Suprapubic skin (tissue), 4 donors: ENCODE data around the gene KDM4B. TPM values are rescaled to one million over a fixed set of nuclear protein-coding genes. Genes with fewer than 3 reads are reported as not detected.

Experiments
- DNase-seq, 2 donors: peaks; one replicate each; pipeline ENCODE4 v3.0.0-alpha.2; 2019; ENCODE audit warnings: low spot score in 2 of 2
- H3K27ac ChIP-seq: fragments of 200-600 bp; sonication (generic); one replicate; pipeline ENCODE4 v1.5.1; 2019
- H3K27me3 ChIP-seq: fragments of 200-600 bp; sonication (generic); one replicate; pipeline ENCODE4 v1.5.1; 2019
- H3K36me3 ChIP-seq: fragments of 200-600 bp; sonication (generic); one replicate; pipeline ENCODE4 v1.5.1; 2019
- H3K4me1 ChIP-seq: fragments of 200-600 bp; sonication (generic); one replicate; pipeline ENCODE4 v1.5.1; 2019
- H3K4me3 ChIP-seq: fragments of 200-600 bp; sonication (generic); one replicate; pipeline ENCODE4 v1.5.1; 2019; ENCODE audit warnings: mild to moderate bottlenecking
- H3K9me3 ChIP-seq: fragments of 200-600 bp; sonication (generic); one replicate; pipeline ENCODE4 v1.5.1; 2019
- EP300 ChIP-seq: sonication (generic); formaldehyde crosslinking; IDR thresholded peaks from one replicate; pipeline ENCODE4 v1.6.1; 2017; ENCODE audit warnings: antibody characterized with exemption
- POLR2A ChIP-seq, 2 donors: fragments of 450-650 bp; IDR thresholded peaks; one replicate each; pipeline ENCODE4 v1.6.1; 2017; ENCODE audit warnings: antibody characterized with exemption in 2 of 2, mild to moderate bottlenecking in 2 of 2, moderate library complexity in 2 of 2
- POLR2AphosphoS5 ChIP-seq, 3 donors: sonication (generic); formaldehyde crosslinking; IDR thresholded peaks; one replicate each; pipeline ENCODE4 v1.6.1; 2017; ENCODE audit warnings: antibody characterized with exemption in 3 of 3
- WGBS: methylation state at CpG from one replicate; pipeline ENCODE4 v1.1.5; 2018; 5-methylcytosine and 5-hydroxymethylcytosine counted together
- total RNA-seq, 4 donors: library from RNA; depleted of rRNA; stranded (reverse); fragments of >200 nt; gene quantifications; one replicate each; pipeline ENCODE4 v1.1.0, GENCODE V29; 2016
- TF ChIP-seq, protein P1 (sequence below), 2 donors: fragments of 200-600 bp in 1 of 2; fragments of 450-650 bp in 1 of 2; sonication (generic) in 1 of 2; IDR thresholded peaks; one replicate each; pipeline ENCODE4 v1.5.1; 2016 to 2019; ENCODE audit warnings: antibody characterized with exemption in 2 of 2, mild to moderate bottlenecking in 1 of 2, moderate library complexity in 1 of 2

Gene KDM4B
- total RNA-seq, 4 donors from 2014 or later, result 34.2 to 82.7 (median 48.7) TPM

DNA sequence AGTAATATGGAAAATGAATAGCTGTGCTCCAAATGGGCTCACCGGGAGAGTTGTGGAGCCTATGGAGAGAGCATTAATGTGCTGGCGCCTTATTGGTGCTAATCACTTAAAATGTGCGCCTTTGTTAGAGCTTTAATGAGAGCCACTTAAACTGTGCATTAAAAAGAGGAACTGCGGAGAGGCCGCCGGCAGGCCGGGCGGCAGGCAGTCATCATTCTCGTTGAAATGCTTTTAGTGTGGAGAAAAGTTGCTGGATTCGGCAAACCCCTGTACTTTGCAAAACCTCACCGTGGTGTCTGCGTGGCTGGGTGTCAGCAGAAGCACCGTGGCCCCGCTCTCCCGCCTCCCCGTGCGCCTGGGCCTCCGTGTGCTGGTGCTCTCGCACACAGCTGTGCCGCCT is 105.5 kb downstream of the KDM4B start:
- H3K27me3 ChIP-seq, result no peaks in the 10 kb centered on the region
- H3K4me3 ChIP-seq, result no peak overlapping the region
- TF ChIP-seq POLR2AphosphoS5 (IDR thresholded peaks at IDR 0.05), result no peak
- no peak for TF ChIP-seq POLR2A (IDR thresholded peaks at IDR 0.05)
- TF ChIP-seq EP300, result no peak
- TF ChIP-seq, protein P1, sequence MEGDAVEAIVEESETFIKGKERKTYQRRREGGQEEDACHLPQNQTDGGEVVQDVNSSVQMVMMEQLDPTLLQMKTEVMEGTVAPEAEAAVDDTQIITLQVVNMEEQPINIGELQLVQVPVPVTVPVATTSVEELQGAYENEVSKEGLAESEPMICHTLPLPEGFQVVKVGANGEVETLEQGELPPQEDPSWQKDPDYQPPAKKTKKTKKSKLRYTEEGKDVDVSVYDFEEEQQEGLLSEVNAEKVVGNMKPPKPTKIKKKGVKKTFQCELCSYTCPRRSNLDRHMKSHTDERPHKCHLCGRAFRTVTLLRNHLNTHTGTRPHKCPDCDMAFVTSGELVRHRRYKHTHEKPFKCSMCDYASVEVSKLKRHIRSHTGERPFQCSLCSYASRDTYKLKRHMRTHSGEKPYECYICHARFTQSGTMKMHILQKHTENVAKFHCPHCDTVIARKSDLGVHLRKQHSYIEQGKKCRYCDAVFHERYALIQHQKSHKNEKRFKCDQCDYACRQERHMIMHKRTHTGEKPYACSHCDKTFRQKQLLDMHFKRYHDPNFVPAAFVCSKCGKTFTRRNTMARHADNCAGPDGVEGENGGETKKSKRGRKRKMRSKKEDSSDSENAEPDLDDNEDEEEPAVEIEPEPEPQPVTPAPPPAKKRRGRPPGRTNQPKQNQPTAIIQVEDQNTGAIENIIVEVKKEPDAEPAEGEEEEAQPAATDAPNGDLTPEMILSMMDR (IDR thresholded peaks at IDR 0.05), result no peak
- H3K36me3 ChIP-seq, result peaks cover 66% of the 10 kb centered on the region
- no peaks in the 10 kb centered on the region for H3K9me3 ChIP-seq
- WGBS, result 91% methylated on average over 19 of the region's 20 CpGs
- H3K27ac ChIP-seq, result no peak overlapping the region
- no peak for DNase-seq
- no peaks in the 10 kb centered on the region for H3K4me1 ChIP-seq

DNA sequence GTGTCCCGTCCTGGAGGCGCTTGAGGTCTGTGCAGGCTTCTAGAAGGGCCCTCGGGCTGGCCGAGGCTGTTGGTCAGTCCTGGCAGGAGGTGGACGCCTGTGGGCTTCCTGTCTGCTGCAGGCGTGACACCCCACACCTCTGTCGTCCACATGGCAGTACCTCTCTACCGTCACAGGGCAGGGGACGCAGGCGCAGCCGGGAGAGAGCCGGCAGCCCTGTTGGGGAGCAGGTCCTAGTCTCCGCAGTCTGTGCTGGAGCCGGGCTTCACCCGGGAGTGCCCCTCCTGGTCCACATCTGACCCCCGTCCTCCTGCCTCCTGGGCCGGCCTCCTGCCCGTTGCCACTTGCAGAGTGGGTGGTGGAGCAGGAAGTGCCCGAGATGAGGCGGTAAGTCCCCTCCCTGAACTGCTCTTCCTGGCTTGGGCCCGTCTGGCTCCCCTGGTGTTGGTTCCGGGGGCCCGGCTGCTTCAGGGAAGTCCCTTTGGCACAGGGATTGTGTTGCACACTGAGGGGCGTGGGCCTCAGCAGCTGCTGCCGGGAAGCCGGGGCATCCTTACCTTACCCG is 106.0 kb downstream of the KDM4B start:
- Histone ChIP-seq H3K4me3 (no peak overlapping the region), H3K27me3 (no peaks in the 10 kb centered on the region), H3K36me3 (peaks cover 72% of the 10 kb centered on the region), H3K4me1 (peaks cover 4% of the 10 kb centered on the region), H3K9me3 (no peaks in the 10 kb centered on the region), H3K27ac (no peak overlapping the region)
- WGBS, result 71% methylated on average over 23 of the region's 27 CpGs
- DNase-seq, result no peak
- TF ChIP-seq, protein P1 (IDR thresholded peaks at IDR 0.05), result no peak
- no peak for TF ChIP-seq EP300
- TF ChIP-seq POLR2A (IDR thresholded peaks at IDR 0.05), result no peak
- no peak for TF ChIP-seq POLR2AphosphoS5 (IDR thresholded peaks at IDR 0.05)

GRCh38 chr19:5075597-5075996 is 106.7 kb downstream of the KDM4B start:
- Histone ChIP-seq H3K27me3 (no peaks in the 10 kb centered on the region), H3K4me1 (peaks cover 5% of the 10 kb centered on the region), H3K36me3 (peaks cover 75% of the 10 kb centered on the region), H3K27ac (no peak overlapping the region), H3K4me3 (no peak overlapping the region), H3K9me3 (no peaks in the 10 kb centered on the region)
- TF ChIP-seq, protein P1 (IDR thresholded peaks at IDR 0.05), result no peak
- no peak for TF ChIP-seq EP300
- TF ChIP-seq POLR2AphosphoS5 (IDR thresholded peaks at IDR 0.05), result no peak
- no peak for TF ChIP-seq POLR2A (IDR thresholded peaks at IDR 0.05)
- DNase-seq, result no peak
- 91% methylated on average over 7 of the region's 13 CpGs for WGBS

DNA sequence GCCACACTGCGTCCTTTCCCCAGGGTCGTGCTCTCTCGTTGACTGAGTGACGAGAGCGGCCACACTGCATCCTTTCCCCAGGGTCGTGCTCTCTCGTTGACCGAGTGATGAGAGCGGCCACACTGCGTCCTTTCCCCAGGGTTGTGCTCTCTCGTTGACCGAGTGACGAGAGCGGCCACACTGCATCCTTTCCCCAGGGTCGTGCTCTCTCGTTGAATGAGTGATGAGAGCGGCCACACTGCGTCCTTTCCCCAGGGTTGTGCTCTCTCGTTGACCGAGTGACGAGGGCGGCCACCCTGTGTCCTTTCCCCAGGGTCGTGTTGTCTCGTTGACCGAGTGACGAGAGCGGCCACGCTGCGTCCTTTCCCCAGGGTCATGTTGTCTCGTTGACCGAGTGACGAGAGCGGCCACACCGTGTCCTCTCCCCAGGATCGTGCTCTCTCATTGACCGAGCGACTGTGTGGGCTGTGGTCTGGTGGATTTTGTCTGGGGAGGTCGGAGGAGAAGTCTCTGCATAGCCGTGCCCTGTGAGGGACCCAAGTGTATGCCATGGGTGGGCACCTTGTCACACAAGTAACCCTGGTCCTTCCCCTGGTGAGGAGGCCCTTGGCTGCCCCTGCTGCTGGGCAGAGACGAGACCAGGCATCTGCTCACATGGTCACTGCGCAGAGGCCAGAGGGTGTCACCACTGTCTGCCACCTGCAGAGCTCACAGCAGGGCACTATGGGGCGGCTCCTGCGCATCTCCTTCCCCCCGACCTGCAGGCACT is 107.7 kb downstream of the KDM4B start:
- Histone ChIP-seq H3K36me3 (peaks cover 76% of the 10 kb centered on the region), H3K4me3 (no peak overlapping the region), H3K27me3 (no peaks in the 10 kb centered on the region), H3K9me3 (no peaks in the 10 kb centered on the region), H3K27ac (no peak overlapping the region), H3K4me1 (peaks cover 5% of the 10 kb centered on the region)
- TF ChIP-seq POLR2AphosphoS5 (IDR thresholded peaks at IDR 0.05) (no peak), EP300 (no peak), POLR2A (IDR thresholded peaks at IDR 0.05) (no peak)
- TF ChIP-seq, protein P1 (IDR thresholded peaks at IDR 0.05), result no peak
- DNase-seq, result no peak
- 97% methylated on average over 28 of the region's 44 CpGs for WGBS

DNA sequence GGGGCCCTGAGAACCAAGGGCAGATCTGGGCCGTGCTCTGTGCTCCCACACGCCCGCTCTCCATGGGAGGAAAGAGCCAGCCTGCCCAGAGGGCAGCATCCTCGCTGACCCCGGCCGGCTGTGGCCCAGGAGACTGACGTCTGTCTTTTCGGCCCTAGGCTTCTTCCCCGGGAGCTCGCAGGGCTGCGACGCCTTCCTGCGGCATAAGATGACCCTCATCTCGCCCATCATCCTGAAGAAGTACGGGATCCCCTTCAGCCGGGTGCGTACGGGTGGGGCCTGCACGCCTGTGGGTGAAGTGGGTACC is 108.2 kb downstream of the KDM4B start:
- Histone ChIP-seq H3K4me1 (peaks cover 5% of the 10 kb centered on the region), H3K27ac (no peak overlapping the region), H3K4me3 (no peak overlapping the region), H3K9me3 (no peaks in the 10 kb centered on the region), H3K36me3 (peaks cover 82% of the 10 kb centered on the region), H3K27me3 (no peaks in the 10 kb centered on the region)
- DNase-seq, result no peak
- TF ChIP-seq POLR2AphosphoS5 (IDR thresholded peaks at IDR 0.05), result no peak
- WGBS, result 91% methylated on average over 12 of the region's 19 CpGs
